ENCODE results near the gene UPF2. TPM values are rescaled to one million over a fixed set of nuclear protein-coding genes. Genes with fewer than 3 reads are reported as not detected.
A peak's percentile ranks its signal among the peaks of the same experiment; 100 is the strongest.

UPF2 gene
- total RNA-seq, 4 donors from 2014 or later: 16.5 to 28.6 (median 23.1) TPM

DNA sequence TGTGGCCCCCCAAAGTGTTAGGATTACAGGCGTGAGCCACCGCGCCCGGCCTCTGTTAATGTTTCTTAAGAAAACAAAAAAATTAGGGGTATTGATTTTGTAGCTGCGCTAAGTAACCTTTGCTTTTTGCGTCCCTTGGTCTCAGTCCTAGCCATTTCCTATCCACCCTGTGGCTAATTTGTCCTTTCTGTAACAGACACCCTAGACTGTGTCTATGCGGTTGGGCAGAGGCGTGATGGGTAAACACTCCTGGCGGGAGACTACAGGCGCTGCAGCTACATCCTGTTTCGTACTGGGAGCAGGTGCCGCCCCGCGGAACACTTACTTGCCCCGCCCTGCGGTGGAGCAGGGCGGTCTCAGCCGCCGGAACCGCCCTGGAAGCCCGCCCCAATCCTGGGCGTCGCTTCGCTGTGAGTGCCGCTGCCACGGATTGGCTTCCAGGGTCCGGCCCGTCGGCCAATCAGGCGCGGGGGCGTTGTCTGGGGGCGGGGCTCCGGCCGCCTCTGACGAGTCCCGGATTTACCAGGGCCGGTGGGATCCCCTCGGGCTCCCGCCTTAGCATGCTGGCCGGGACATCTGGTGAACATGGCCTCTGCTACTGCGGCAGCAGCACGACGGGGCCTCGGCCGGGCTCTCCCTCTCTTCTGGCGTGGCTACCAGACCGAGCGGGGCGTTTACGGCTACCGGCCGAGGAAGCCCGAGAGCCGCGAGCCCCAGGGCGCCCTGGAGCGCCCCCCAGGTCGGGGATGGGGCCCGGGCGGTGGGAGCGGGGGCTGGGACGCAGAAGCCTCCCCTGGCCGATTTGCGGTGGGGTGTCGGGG is 26.1 kb upstream of the UPF2 start, which contains the start of gene DHTKD1:
TSS of gene DHTKD1 (plus strand) at position 506 of the 821 bp plus-strand sequence. CDS start at position 586, 80 bp downstream.
- TF ChIP-seq POLR2AphosphoS5 (IDR thresholded peaks at IDR 0.05): peak; percentile 69 to 74 (median 70)
- TF ChIP-seq EP300 (IDR thresholded peaks at IDR 0.05; ENCODE audit: low read depth): no peak
- TF ChIP-seq POLR2A (IDR thresholded peaks at IDR 0.05): peak; percentile 79
- TF ChIP-seq, protein P1, sequence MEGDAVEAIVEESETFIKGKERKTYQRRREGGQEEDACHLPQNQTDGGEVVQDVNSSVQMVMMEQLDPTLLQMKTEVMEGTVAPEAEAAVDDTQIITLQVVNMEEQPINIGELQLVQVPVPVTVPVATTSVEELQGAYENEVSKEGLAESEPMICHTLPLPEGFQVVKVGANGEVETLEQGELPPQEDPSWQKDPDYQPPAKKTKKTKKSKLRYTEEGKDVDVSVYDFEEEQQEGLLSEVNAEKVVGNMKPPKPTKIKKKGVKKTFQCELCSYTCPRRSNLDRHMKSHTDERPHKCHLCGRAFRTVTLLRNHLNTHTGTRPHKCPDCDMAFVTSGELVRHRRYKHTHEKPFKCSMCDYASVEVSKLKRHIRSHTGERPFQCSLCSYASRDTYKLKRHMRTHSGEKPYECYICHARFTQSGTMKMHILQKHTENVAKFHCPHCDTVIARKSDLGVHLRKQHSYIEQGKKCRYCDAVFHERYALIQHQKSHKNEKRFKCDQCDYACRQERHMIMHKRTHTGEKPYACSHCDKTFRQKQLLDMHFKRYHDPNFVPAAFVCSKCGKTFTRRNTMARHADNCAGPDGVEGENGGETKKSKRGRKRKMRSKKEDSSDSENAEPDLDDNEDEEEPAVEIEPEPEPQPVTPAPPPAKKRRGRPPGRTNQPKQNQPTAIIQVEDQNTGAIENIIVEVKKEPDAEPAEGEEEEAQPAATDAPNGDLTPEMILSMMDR (IDR thresholded peaks at IDR 0.05): peak; percentile 46 to 88 (median 52)
- Histone ChIP-seq H3K36me3 (no peaks in the 10 kb centered on the region), H3K4me1 (peaks cover 0 to 13% (median 7%) of the 10 kb centered on the region in 4 donors), H3K9me3 (no peaks in the 10 kb centered on the region), H3K4me3 (peak within 1 kb of the TSS; percentile 68 to 100 (median 97)), H3K27ac (peak within 1 kb of the TSS; percentile 88 to 93 (median 90)), H3K27me3 (no peaks in the 10 kb centered on the region)
- intact Hi-C loops (cut with DNase I; ENCODE audit: low total_unique reads) (no loop called here), in situ Hi-C loops (cut with MboI; ENCODE audit: low pct_ligation_motif_present in 1 of 4, low pct_unique_long_range_greater_than_20kb in 1 of 4, low sequenced_read_pairs in 3 of 4) (no loop called here)
- 4 to 11% methylated on average over 8 to 64 of the region's 66 CpGs for WGBS, 2 donors (ENCODE audit: low coverage in 1 of 2)
- DNase-seq: peak; percentile 99

DNA sequence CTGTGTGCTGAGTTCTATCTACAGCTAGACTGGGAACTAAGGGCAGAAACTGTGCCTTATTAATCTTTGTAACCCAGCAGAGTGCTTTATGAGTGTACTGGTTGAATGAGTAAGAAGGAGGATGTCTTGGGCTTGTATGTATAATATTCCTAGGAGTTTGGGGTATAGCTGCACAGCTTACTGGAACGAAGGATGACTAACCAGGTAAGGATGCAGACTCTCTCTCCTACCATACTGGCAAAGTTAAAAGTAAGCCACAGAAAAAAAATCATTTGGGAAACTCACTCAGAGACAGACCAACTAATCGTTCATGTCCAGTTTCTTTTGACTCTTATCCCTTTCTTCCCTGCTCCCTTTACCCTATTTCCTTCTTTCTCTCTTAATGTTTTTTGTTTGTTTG is 24.7 kb upstream of the UPF2 start:
- peaks cover 0 to 13% (median 7%) of the 10 kb centered on the region in 4 donors for H3K4me1 ChIP-seq
- no peaks in the 10 kb centered on the region for H3K9me3 ChIP-seq
- WGBS, 2 donors (ENCODE audit: low coverage in 1 of 2): 92 to 93% methylated on average over 2 of the region's 2 CpGs
- TF ChIP-seq EP300 (IDR thresholded peaks at IDR 0.05; ENCODE audit: low read depth) (no peak), POLR2A (IDR thresholded peaks at IDR 0.05) (no peak), POLR2AphosphoS5 (IDR thresholded peaks at IDR 0.05) (no peak)
- TF ChIP-seq, protein P1 (IDR thresholded peaks at IDR 0.05): no peak
- intact Hi-C loops (cut with DNase I; ENCODE audit: low total_unique reads) (no loop called here), in situ Hi-C loops (cut with MboI; ENCODE audit: low pct_ligation_motif_present in 1 of 4, low pct_unique_long_range_greater_than_20kb in 1 of 4, low sequenced_read_pairs in 3 of 4) (no loop called here)
- no peak overlapping the region for H3K27ac ChIP-seq
- no peak overlapping the region for H3K4me3 ChIP-seq
- H3K36me3 ChIP-seq: no peaks in the 10 kb centered on the region
- no peaks in the 10 kb centered on the region for H3K27me3 ChIP-seq
- DNase-seq: no peak

DNA sequence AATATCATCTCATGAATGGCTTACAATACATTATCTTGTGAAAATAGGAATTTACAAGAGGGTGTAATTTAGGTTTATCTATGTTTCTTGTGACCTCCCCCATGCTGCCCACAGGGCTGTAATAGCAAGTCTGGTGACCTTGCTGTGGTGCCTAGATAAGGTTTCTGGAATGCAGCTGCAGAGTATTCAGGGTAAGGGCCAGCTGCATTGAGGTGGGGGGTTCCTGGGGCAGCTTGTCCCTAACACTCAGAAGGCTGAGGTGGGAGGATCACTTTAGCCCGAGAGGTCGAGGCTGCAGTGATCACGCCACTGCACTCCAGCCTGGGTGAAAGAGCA is 20.8 kb upstream of the UPF2 start:
- intact Hi-C loops (cut with DNase I; ENCODE audit: low total_unique reads) (no loop called here), in situ Hi-C loops (cut with MboI; ENCODE audit: low pct_ligation_motif_present in 1 of 4, low pct_unique_long_range_greater_than_20kb in 1 of 4, low sequenced_read_pairs in 3 of 4) (no loop called here)
- no peaks in the 10 kb centered on the region for H3K27me3 ChIP-seq
- 67 to 89% methylated on average over 3 of the region's 3 CpGs for WGBS, 2 donors (ENCODE audit: low coverage in 1 of 2)
- no peaks in the 10 kb centered on the region for H3K36me3 ChIP-seq
- H3K4me1 ChIP-seq: peaks cover 0 to 3% (median 1%) of the 10 kb centered on the region in 4 donors
- no peaks in the 10 kb centered on the region for H3K9me3 ChIP-seq
- TF ChIP-seq, protein P1 (IDR thresholded peaks at IDR 0.05): no peak
- TF ChIP-seq POLR2A (IDR thresholded peaks at IDR 0.05) (no peak), EP300 (IDR thresholded peaks at IDR 0.05; ENCODE audit: low read depth) (no peak), POLR2AphosphoS5 (IDR thresholded peaks at IDR 0.05) (no peak)
- no peak for DNase-seq
- no peak overlapping the region for H3K27ac ChIP-seq
- H3K4me3 ChIP-seq: no peak overlapping the region

DNA sequence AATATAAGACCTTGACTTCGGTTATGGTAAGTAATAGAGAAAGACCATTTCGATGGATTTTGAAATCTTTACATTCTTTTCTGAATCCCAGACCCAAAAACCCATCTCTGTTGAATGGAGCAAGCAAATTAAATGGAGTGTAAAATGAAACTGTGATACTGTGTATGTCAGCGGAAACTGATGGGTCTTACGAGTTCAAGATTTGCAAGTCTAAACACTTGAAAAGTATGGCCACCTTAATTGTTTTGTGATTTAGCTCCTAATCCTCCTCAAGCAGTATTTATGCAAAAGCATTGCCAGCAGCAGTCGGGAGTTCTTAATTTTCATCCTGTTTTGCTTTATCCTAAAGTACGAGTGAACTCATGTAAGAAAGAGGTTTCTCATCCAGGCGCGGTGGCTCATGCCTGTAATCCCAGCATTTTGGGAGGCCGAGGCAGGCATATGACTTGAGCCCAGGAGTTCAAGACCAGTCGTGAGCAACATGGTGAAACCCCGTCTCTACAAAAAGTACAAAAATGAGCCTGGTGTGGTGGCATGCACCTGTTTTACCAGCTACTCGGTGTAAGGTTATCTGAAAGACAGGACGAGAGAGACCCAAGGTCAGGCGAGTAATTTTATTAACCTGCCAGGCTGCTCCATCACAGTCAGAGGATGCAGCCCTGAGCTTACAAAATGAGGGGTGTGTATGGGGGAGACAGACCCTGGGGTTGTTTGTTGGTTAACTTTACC is 20.3 kb upstream of the UPF2 start:
- TF ChIP-seq EP300 (IDR thresholded peaks at IDR 0.05; ENCODE audit: low read depth): no peak
- TF ChIP-seq, protein P1 (IDR thresholded peaks at IDR 0.05): no peak
- no peak for TF ChIP-seq POLR2A (IDR thresholded peaks at IDR 0.05)
- TF ChIP-seq POLR2AphosphoS5 (IDR thresholded peaks at IDR 0.05): no peak
- WGBS, 2 donors (ENCODE audit: low coverage in 1 of 2): 68 to 73% methylated on average over 13 to 14 of the region's 14 CpGs

More for the DNA sequence above, 20.3 kb upstream of the UPF2 start:
- Histone ChIP-seq H3K27ac (peak overlapping the region in 1 of 4 donors; percentile 15), H3K4me1 (no peaks in the 10 kb centered on the region), H3K9me3 (no peaks in the 10 kb centered on the region), H3K4me3 (no peak overlapping the region), H3K36me3 (no peaks in the 10 kb centered on the region), H3K27me3 (no peaks in the 10 kb centered on the region)
- no peak for DNase-seq
- intact Hi-C loops (cut with DNase I; ENCODE audit: low total_unique reads): no loop called here
- in situ Hi-C loops (cut with MboI; ENCODE audit: low pct_ligation_motif_present in 1 of 4, low pct_unique_long_range_greater_than_20kb in 1 of 4, low sequenced_read_pairs in 3 of 4): no loop called here

Data from transverse colon (tissue), 4 donors.